Lung (tissue), 12 donors: ENCODE results near the gene DNASE1L1. TPM values are rescaled to one million over a fixed set of nuclear protein-coding genes. Genes with fewer than 3 reads are reported as not detected.

ENCODE experiments used
- ATAC-seq: fragments of 200-7000 bp; cut with Tn5 transposase; one replicate; pipeline ENCODE4 v1.9.1; 2020; ENCODE audit warnings: moderate number of reproducible peaks; ENCODE audit not compliant: insufficient read depth, low FRiP score
- DNase-seq, 3 donors: peaks; one replicate each; pipeline ENCODE4 v3.0.0-alpha.2; 2013 to 2017
- H3K27ac ChIP-seq, 2 donors: one replicate each; pipeline ENCODE4 v1.5.1; 2013; ENCODE audit warnings: mild to moderate bottlenecking in 2 of 2, moderate library complexity in 2 of 2, control low read depth in 1 of 2, inconsistent platforms in 1 of 2, low read depth in 1 of 2, low read length in 1 of 2
- H3K27me3 ChIP-seq, 3 donors: one replicate each; pipeline ENCODE4 v1.5.1; 2013; ENCODE audit warnings: low read length in 2 of 3; ENCODE audit not compliant: control insufficient read depth in 3 of 3, insufficient read depth in 3 of 3
- H3K36me3 ChIP-seq, 4 donors: one replicate each; pipeline ENCODE4 v1.5.1; 2013; ENCODE audit warnings: low read length in 4 of 4, mild to moderate bottlenecking in 1 of 4, moderate library complexity in 1 of 4; ENCODE audit not compliant: control insufficient read depth in 4 of 4, insufficient read depth in 4 of 4
- H3K4me1 ChIP-seq, 5 donors: one replicate each; pipeline ENCODE4 v1.5.1; 2013; ENCODE audit warnings: low read length in 5 of 5, mild to moderate bottlenecking in 2 of 5, moderate library complexity in 1 of 5; ENCODE audit not compliant: control insufficient read depth in 5 of 5, insufficient read depth in 5 of 5
- H3K4me3 ChIP-seq: one replicate; pipeline ENCODE4 v1.5.1; 2013; ENCODE audit warnings: mild to moderate bottlenecking, control low read depth, moderate library complexity
- H3K9ac ChIP-seq, 2 donors: one replicate each; pipeline ENCODE4 v1.5.1; 2013; ENCODE audit warnings: low read length in 2 of 2, control low read depth in 1 of 2; ENCODE audit not compliant: insufficient read depth in 1 of 2
- H3K9me3 ChIP-seq, 4 donors: one replicate each; pipeline ENCODE4 v1.5.1; 2013; ENCODE audit warnings: low read length in 3 of 4, mild to moderate bottlenecking in 1 of 4, moderate library complexity in 1 of 4; ENCODE audit not compliant: control insufficient read depth in 4 of 4, insufficient read depth in 3 of 4
- WGBS, 2 donors: extraction: QIAGEN DNeasy Blood & Tissue Kit; methylation state at CpG; one replicate each; pipeline ENCODE4 v1.1.7; 2013; 5-methylcytosine and 5-hydroxymethylcytosine counted together
- polyA plus RNA-seq, 2 donors: library from polyadenylated mRNA; stranded (reverse); fragments of 200-250 nt; gene quantifications; one replicate each; pipeline ENCODE4 v1.2.1, GENCODE V29; 2013
- total RNA-seq, 2 donors: library from RNA; depleted of rRNA in 1 of 2; stranded (reverse); fragments of >200 nt in 1 of 2; gene quantifications; one replicate each; pipeline ENCODE4 v1.2.1, GENCODE V29; 2014 to 2021
- TF ChIP-seq, protein P1 (sequence below): IDR thresholded peaks from 2 replicates; pipeline ENCODE4 v1.5.1; 2012; ENCODE audit warnings: mild to moderate bottlenecking; ENCODE audit errors: control extremely low read depth, extremely low read depth
- donor health status: control.
- donor health status: control.
- donor health status: Bipolar disorder and iron deficiency.
- donor health status: healthy.
- donor health status: DM: yes; HTN: yes; CAD: no.

DNASE1L1 gene
- total and polyA plus RNA-seq, 4 donors = 12.5 to 52.3 (median 34.6) TPM

DNA sequence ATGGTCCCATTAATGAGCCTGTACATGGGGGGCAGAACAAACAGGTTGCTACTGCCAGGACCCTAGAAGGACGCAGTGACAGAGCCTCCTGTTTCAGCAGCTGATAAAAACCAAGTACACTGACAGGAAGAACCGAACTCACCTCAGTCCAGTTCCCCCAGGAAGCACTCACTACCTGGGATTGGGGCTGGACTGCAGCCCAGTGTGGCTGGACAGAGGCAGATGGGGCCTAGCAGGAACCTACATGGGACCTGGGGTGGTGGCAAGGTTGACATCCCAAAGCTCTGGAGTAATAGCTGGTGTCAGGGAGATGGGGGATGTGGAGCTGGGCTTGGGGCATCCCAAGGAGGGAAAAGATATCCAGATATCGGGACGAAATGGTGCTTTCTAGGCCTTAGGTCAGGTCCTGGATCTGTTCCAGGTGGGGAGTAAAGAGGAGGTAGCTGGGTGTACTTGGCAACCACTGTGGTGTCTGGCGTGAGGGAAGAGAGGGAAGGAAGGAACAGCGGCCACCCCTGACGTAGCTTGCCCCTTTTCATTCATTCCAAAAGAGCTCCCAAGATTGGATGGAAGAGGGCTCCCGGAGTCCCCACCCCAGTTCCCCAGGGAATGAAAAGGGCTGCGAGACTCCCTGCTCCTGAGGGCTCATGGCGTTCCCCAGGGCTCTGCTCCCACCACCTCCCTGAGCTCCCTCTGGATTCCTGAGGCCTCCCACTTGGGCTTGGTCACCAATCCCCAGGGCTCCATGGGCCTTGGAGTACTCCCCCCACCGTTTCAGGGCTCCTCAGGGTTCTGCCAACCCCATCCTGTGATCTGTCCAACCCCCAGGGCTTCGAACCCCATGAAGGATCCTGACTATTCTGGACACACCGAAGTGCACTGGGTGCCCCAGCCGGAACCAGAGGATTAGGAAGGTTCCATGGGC is 25.4 kb downstream of the DNASE1L1 start:
- Histone ChIP-seq H3K36me3 (peaks cover 0 to 6% (median under 1%) of the 10 kb centered on the region in 4 donors), H3K9ac (no peak overlapping the region), H3K27me3 (no peaks in the 10 kb centered on the region), H3K27ac (no peak overlapping the region), H3K4me1 (peaks cover 0 to 5% (median 3%) of the 10 kb centered on the region in 5 donors), H3K4me3 (no peak overlapping the region), H3K9me3 (peaks cover 0 to 4% (median 0%) of the 10 kb centered on the region in 4 donors)
- DNase-seq (peak in 1 of 3 donors; percentile 12), ATAC-seq (no peak)
- TF ChIP-seq, protein P1, sequence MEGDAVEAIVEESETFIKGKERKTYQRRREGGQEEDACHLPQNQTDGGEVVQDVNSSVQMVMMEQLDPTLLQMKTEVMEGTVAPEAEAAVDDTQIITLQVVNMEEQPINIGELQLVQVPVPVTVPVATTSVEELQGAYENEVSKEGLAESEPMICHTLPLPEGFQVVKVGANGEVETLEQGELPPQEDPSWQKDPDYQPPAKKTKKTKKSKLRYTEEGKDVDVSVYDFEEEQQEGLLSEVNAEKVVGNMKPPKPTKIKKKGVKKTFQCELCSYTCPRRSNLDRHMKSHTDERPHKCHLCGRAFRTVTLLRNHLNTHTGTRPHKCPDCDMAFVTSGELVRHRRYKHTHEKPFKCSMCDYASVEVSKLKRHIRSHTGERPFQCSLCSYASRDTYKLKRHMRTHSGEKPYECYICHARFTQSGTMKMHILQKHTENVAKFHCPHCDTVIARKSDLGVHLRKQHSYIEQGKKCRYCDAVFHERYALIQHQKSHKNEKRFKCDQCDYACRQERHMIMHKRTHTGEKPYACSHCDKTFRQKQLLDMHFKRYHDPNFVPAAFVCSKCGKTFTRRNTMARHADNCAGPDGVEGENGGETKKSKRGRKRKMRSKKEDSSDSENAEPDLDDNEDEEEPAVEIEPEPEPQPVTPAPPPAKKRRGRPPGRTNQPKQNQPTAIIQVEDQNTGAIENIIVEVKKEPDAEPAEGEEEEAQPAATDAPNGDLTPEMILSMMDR = no peak
- WGBS, 2 donors = 65 to 69% methylated on average over 8 to 14 of the region's 14 CpGs

GRCh38 chrX:154382483-154383069 is 26.5 kb downstream of the DNASE1L1 start:
- Histone ChIP-seq H3K9me3 (peaks cover 0 to 4% (median 0%) of the 10 kb centered on the region in 4 donors), H3K27me3 (no peaks in the 10 kb centered on the region), H3K36me3 (peaks cover 0 to 6% (median under 1%) of the 10 kb centered on the region in 4 donors), H3K4me1 (peaks cover 0 to 7% (median 3%) of the 10 kb centered on the region in 5 donors), H3K4me3 (no peak overlapping the region), H3K9ac (no peak overlapping the region), H3K27ac (peak overlapping the region in 1 of 2 donors; percentile 47)
- WGBS, 2 donors = 78 to 84% methylated on average over 11 of the region's 11 CpGs
- ATAC-seq (no peak), DNase-seq (no peak)
- TF ChIP-seq, protein P1 = no peak

GRCh38 chrX:154381271-154381670 is 27.8 kb downstream of the DNASE1L1 start:
- no peak for ATAC-seq
- Histone ChIP-seq H3K27me3 (no peaks in the 10 kb centered on the region), H3K9ac (no peak overlapping the region), H3K4me3 (no peak overlapping the region), H3K4me1 (peaks cover 0 to 9% (median 5%) of the 10 kb centered on the region in 5 donors), H3K9me3 (peaks cover 0 to 4% (median 0%) of the 10 kb centered on the region in 4 donors), H3K36me3 (peaks cover 0 to 6% (median under 1%) of the 10 kb centered on the region in 4 donors), H3K27ac (no peak overlapping the region)
- 58 to 93% methylated on average over 6 of the region's 6 CpGs for WGBS, 2 donors
- no peak for DNase-seq
- TF ChIP-seq, protein P1 = no peak
